PC-3 (cell line): Measurements from ENCODE around the gene CHRNB4.

ENCODE experiments used
- EZH2 ChIP-seq: fragments of 300-600 bp; sonication (generic); IDR thresholded peaks from one replicate; pipeline ENCODE4 v1.6.1; 2017; ENCODE audit warnings: antibody characterized with exemption, mild to moderate bottlenecking, low read length; ENCODE audit not compliant: unreplicated experiment
- TF ChIP-seq, protein P1 (sequence below): fragments of 300-600 bp; sonication (generic); conservative IDR thresholded peaks from 2 replicates; pipeline ENCODE4 v1.5.1; 2017; ENCODE audit warnings: antibody characterized with exemption, low read depth, mild to moderate bottlenecking, low read length

DNA sequence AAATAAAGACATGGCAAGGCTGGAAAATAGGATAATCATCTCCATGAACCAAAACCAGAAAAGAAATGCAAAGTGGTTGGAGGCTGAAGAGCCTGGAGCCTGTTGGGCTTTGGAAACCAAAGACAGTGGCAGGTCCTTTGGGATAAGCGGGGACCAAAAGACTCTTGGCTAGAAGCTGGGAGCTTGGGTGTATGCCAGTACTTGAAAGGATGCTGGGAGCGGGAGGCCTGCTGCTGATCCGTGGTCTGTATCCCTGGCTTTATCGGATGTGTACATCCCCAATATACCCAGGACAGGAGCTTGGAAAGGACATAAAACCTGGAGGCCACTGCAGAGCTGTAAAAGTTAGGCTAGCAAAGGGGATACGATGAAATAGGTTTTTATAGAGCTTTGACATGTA lies 1.3 kb upstream of the CHRNB4 start:
- TF ChIP-seq, protein P1, sequence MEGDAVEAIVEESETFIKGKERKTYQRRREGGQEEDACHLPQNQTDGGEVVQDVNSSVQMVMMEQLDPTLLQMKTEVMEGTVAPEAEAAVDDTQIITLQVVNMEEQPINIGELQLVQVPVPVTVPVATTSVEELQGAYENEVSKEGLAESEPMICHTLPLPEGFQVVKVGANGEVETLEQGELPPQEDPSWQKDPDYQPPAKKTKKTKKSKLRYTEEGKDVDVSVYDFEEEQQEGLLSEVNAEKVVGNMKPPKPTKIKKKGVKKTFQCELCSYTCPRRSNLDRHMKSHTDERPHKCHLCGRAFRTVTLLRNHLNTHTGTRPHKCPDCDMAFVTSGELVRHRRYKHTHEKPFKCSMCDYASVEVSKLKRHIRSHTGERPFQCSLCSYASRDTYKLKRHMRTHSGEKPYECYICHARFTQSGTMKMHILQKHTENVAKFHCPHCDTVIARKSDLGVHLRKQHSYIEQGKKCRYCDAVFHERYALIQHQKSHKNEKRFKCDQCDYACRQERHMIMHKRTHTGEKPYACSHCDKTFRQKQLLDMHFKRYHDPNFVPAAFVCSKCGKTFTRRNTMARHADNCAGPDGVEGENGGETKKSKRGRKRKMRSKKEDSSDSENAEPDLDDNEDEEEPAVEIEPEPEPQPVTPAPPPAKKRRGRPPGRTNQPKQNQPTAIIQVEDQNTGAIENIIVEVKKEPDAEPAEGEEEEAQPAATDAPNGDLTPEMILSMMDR, result no peak
- TF ChIP-seq EZH2, result no peak
